GM18868 (cell line): ENCODE measurements around the gene RIC8A.
"Not testable (repeated sequence)": the region's sequence is repeated elsewhere in the genome, so short reads cannot be mapped to it uniquely, and the experiment has no call there.

Experiments used
- ATAC-seq: cut with Tn5 transposase; IDR thresholded peaks from one replicate; pipeline ENCODE4 v1.9.1; 2021; ENCODE audit warnings: mild to moderate bottlenecking, moderate library complexity; ENCODE audit not compliant: unreplicated experiment

The RIC8A gene

GRCh38 chr11:217704-218103 lies 10.2 kb downstream of the RIC8A start:
- no peak for ATAC-seq

- ATAC-seq: no peak
These were observed 11.5 kb downstream of the RIC8A start for GRCh38 chr11:218815-219593.

- ATAC-seq: not testable (repeated sequence)
These were observed 13.2 kb downstream of the RIC8A start for GRCh38 chr11:220641-221215.

GRCh38 chr11:221539-221938 lies 14.0 kb downstream of the RIC8A start:
- no peak for ATAC-seq

GRCh38 chr11:221998-222789 lies 14.7 kb downstream of the RIC8A start:
- no peak for ATAC-seq

GRCh38 chr11:223026-223789 lies 15.7 kb downstream of the RIC8A start:
- ATAC-seq: no peak

- ATAC-seq: no peak
These were observed 16.4 kb downstream of the RIC8A start for GRCh38 chr11:223884-224283.

GRCh38 chr11:224424-224823 lies 16.9 kb downstream of the RIC8A start:
- ATAC-seq: no peak

- no peak for ATAC-seq
These were observed 18.4 kb downstream of the RIC8A start for GRCh38 chr11:225734-226453.

- ATAC-seq: no peak
These were observed 20.4 kb downstream of the RIC8A start for GRCh38 chr11:227824-228379.

GRCh38 chr11:230431-230830 lies 22.9 kb downstream of the RIC8A start:
- ATAC-seq: no peak

- ATAC-seq: no peak
These were observed 25.5 kb downstream of the RIC8A start for GRCh38 chr11:232783-233565.

- no peak for ATAC-seq
These were observed 27.7 kb downstream of the RIC8A start for GRCh38 chr11:235180-235579.

- peak; percentile 16 for ATAC-seq
These were observed 28.1 kb downstream of the RIC8A start for GRCh38 chr11:235609-235996.

- ATAC-seq: peak; percentile 64
These were observed 28.7 kb downstream of the RIC8A start, which contains the start of gene SIRT3 for GRCh38 chr11:235997-236773. TSS of gene SIRT3 (minus strand) at chr11:236342. CDS start at chr11:236328, 14 bp downstream.

GRCh38 chr11:236774-237767 lies 29.6 kb downstream of the RIC8A start, which contains the start of gene PSMD13:
TSS of gene PSMD13 (plus strand) at chr11:236976. CDS start at chr11:237050, 74 bp downstream.
- ATAC-seq: peak; percentile 84

- ATAC-seq: not testable (repeated sequence)
These were observed 30.8 kb downstream of the RIC8A start for GRCh38 chr11:238346-238745.
